Testis (tissue), 2 donors: ENCODE measurements around the gene DAZAP1.

ENCODE experiments used
- CTCF ChIP-seq, 3 experiments: fragments of 450-650 bp in 2 of 3; fragments of 200-600 bp in 1 of 3; sonication (generic) in 1 of 3; IDR thresholded peaks; one replicate each; pipeline ENCODE4 v1.5.1; 2016 to 2019; ENCODE audit warnings: antibody characterized with exemption in 3 of 3, mild to moderate bottlenecking in 2 of 3, moderate library complexity in 1 of 3
- POLR2A ChIP-seq: fragments of 450-650 bp; IDR thresholded peaks from one replicate; pipeline ENCODE4 v1.6.1; 2017; ENCODE audit warnings: antibody characterized with exemption, mild to moderate bottlenecking, moderate library complexity

DNA sequence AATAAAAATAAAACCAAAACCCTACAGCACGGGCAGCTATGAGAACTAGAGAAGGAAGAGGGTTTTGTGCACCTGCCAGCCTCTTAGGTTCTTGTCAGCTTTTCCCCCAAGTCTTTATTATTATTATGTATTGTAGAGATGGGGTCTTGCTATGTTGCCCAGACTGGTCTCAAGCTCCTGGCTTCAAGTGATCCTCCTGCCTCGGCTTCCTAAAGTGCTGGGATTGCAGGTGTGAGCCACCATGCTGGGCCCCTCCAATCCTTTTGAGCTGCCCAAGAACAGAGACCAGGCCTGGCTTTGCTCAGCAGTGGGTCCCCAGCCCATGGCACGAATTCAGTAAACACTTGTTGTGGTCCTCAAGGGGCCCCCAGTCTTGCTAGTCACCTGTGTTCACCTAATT lies 25.1 kb upstream of the DAZAP1 start:
- no peak for TF ChIP-seq POLR2A
- no peak for TF ChIP-seq CTCF (IDR thresholded peaks at IDR 0.05)
